ENCODE data around the gene RPS21. TPM values are rescaled to one million over a fixed set of nuclear protein-coding genes. Genes with fewer than 3 reads are reported as not detected.
A peak's percentile ranks its signal among the peaks of the same experiment; 100 is the strongest.

RPS21 gene
- total RNA-seq, 1 donor from 2014 or later: 611 TPM

DNA sequence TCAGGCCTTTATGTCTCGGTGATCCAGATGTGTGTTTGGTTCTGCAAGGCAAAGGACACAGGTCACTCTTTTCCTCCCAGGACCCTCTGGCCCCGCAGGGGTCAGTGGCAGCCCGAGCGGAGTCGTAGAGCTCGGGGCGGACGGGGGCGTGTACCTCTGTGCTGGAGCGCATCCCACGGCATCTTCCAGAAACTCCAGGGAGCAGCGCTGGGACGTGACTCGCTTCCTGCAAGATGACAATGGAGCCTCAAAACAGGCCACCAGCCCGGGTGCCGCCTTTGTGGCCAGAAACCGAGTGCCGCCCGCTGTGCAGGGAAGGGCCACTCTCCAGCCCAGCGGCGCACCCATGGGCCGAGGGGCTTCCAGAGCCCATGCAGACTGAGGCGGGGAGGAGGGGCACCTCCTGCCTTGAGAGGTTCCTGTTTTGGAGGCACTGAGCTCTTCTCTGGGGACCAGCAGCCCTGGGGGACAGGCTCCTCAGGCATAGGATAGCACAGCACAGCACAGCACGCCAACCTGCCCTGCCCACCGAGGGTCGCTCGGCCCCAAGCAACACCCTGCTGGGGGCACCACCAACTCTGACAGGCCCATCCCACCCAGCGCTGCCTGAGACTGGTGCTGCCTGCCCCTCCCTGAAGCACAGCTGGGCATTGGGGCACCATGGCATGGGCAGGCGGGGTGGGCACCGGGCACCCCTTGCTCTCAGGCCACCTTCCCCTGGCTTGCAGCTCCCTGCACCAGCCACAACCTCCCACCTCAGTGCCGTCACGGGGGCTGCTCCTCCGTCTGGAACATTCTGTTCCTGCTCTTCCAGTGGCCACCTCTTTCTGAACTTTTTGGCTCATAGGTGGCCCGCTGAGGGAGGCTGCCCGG lies 9.7 kb downstream of the RPS21 start:
- no peak for DNase-seq

DNA sequence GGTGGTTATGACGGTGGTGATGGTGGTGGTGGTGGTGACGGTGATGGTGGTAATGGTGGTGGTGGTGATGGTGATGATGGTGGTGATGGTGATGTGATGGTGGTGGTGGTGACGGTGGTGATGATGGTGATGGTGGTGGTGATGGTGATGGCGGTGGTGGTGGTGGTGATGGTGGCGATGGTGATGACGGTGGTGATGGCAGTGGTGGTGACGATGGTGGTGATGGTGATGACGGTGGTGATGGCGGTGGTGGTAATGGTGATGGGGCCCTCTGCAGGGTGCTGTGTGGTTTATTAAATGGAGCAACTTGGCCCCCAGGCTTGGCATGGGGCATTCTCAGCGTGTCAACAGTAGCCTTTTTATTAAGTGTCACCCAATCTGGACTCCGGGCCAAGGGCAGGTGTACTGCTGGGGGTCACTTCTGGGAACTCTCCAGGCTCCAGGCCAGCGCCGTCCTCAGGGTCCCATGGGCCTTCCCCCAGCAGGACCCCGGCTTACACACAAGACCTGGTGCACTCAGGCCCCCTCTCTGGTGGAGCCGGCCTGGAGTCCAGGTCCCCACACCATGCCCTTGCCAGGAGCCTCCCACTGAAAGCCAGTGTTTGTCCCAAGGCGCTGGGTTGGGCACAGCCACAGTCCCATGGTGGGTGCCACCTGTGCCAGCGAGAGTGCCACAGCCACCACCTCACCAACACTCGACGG lies 11.4 kb downstream of the RPS21 start:
- DNase-seq: no peak

DNA sequence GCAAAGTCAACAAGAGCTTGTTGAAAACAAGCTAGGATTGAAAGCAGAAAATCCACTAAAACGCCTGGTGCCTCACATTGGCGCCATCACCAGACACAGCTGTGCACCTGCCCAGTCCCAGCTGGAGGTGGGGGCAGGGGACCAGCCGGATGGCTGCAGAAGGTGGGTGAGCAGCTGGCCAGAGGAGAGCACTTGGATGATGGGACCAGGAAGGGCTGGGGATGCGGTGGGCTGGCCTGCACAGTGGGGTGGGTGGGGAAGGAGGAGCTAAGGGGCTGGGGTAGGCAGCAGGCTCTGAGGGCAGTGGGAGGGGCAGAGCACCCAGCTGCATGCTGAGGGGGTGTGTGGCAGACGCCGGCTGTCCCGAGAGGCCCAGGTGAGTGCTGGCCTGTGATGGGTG lies 13.1 kb downstream of the RPS21 start:
- DNase-seq: no peak

DNA sequence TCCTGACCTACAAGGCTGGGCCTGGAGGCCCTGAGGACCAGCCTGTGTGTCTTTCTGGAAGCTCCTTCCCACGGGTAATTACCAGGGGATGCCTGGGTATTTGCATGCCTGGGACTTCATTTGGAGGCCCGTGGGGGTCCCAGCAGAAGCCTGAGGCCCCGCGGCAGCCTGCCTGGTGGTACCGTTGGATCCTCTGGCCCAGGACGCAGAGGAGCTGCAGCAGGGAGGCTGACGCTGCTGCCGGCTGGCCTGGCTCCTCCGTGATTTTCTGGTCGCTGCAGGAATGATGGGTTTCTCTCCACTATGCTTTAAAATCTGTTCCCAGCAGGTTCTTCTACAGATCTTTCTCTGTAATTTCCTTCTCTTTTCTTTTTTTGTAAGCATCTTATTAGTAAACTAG lies 13.6 kb downstream of the RPS21 start:
- DNase-seq: no peak

DNA sequence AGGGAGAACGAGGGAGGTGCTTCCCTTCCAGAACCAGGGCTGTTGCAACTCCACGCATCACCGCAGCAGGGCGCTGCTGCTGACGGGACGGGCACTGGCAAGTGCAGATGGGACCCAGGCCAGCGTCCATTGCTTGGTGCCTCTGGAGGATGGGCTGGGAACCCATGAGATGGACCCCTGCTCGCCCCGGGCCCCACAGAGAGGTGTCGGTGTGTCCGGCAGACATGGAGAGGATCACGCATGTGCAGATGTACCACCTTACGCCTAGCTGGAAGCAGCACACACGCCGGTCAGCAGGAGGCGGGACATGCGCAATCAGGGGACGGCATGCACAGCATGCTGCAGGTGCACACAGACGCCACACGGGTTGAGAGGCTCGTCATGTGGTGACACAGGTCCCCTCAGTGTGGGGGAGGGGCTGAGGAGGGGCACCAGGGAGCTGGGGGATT lies 14.5 kb downstream of the RPS21 start:
- no peak for DNase-seq

DNA sequence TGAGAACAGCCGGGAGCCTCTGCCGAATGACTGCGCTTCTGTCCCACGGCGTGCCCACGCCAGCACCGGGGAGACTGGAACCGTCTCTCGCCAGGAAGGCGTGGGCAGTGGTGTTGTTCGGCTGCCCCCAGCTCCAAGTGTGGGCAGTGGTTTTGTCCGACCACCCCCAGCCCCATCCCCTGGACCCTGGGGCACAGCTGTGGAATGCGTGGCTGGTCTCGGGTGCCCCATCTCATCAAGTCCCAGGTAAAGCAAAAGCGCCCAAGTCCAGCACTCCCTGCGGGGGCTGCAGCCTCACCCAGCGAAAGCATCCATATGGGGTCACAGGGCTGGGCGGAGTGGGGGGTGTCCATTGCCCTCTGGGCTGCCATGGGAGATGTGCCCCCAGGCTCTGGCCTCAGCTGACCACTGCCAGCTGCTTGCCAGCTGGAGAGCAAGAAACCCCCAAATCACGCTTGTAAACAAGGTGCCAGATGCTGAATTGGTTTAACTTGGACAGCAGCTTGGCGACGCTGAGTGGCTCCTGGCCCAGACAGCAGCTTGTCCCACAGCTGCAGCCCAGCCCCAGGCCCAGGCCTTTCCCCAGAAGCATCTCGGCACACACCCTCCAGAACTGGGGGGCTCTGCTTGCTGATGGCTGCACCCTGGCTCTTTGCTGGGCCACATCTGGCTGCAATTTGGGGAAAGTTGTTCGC lies 15.7 kb downstream of the RPS21 start:
- peak; percentile 59 for DNase-seq

DNA sequence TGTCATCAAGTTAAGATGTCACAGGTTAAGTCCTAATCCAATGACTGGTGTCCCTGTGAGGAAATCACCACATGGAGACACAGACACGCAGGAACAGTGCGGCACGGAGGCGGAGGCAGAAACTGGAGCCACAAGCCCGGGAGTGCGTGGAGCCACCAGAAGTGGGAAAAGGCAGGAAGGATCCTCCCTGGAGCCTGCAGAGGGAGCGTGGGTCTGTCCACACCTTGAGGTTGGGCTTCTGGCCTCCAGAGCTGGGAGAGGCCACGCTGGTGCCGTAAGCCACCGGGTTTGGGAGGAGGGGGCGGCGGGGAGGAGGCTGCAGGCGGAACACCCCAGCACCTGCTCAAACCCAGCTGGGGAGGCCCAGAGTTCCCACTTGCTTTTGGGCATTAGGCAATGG lies 16.4 kb downstream of the RPS21 start:
- no peak for DNase-seq

DNA sequence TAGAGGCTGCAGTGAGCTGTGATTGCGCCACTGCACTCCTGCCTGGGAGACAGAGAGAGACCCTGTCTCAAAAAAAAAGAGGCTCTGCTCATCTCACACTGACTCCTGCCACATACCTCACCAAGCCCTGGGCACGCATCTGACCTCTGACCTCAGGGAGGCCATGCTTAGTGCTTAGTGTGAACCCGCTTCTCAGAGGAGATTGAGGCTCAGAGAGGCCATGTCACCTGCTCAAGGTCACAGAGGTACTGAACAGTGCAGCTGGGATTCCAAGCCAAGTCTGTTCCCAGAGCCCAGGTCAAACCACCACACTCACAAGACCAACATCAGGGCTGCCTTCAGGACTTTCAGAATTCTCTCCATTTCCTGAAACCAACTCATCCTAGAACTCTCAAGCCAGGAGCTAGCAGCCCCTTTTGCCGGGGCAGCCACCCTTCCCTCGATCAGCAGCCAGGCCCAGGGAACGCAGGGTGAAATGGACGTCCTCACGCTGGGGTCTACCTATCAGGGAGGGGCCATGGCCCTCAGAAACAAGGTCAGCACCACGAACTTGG lies 17.3 kb downstream of the RPS21 start:
- no peak for DNase-seq

DNA sequence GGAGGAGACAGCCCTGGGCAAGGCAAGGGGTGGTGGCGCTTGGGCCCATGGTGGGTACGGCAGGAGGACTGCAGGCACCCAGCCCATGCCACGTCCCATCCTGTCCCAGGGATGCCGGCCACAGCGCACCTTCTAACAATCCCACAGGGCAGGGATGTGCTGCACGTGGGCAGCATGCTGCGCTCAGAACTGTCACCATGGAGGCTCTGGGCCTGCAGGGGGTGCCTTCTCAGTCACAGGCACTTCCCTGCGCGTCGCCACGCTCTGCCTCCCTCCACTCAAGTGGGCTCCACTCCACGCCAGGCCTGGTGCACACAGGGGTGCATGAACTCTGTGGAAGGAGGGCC lies 17.8 kb downstream of the RPS21 start:
- DNase-seq: no peak

DNA sequence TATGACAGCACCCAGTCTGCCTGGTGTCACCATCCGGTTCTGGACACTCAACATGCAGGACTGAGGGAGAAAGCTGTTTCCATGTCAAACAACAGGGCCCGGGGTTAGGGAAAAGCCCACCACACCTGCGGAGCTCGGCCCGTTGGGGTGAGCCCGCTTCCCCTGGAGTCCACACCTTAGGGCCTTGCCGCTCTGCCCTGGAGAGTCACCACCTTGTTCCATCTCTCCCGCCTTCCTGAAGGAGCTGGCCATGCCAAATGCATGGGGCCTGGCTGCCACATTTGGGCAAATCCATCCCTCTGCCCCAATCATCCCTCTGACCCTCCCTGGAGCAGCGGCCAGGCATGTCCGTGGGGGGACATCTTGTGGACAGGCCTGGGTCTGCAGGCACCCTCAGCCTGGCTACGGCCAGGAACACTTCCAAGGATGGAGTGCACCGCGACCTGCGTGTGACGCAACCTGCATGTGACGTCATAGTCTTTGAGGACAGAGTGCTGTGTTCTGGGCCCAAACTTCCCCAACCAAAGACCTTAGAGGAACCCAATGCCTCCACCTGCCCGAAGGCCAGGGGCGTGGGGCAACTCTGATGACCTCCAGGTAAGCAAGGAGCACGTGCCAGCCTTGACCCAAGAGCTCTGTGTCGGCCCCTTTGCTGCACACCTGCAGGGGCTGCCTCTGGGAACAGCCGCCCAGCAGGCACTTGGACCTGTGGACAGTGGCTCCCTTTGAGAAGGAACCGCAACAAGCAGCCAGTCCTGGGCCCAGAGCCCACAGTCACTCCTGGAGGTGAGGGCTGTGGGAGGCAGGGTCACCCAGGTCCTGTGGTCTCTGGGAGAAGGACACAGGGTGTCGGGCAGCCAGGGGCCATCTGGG lies 18.4 kb downstream of the RPS21 start:
- peak; percentile 49 for DNase-seq

DNA sequence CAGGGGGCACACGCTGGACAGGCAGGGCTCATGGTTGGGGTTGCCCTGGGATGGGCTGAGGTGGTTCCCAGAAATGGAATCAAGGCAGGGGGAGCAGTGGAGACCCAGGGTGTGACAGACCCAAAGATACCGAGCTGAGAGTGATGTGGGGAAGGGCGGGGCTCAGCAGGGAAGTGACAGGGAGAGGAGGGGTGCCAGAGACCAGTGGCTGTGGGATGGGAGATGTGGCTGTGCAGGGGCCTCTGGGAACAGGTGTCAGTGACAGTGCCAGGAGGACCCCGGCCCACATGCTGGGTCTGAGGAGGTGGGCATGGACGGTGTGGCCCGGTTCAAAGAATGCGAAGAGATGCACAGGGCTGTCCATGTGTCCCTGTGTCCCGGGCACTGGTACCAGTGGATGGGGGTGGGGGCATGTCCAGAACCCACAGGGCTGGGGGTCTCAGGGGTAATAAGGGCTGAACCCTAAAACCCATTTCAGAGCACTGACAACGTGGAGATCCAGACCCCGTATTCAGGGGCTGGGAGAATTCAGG lies 19.1 kb downstream of the RPS21 start:
- no peak for DNase-seq

DNA sequence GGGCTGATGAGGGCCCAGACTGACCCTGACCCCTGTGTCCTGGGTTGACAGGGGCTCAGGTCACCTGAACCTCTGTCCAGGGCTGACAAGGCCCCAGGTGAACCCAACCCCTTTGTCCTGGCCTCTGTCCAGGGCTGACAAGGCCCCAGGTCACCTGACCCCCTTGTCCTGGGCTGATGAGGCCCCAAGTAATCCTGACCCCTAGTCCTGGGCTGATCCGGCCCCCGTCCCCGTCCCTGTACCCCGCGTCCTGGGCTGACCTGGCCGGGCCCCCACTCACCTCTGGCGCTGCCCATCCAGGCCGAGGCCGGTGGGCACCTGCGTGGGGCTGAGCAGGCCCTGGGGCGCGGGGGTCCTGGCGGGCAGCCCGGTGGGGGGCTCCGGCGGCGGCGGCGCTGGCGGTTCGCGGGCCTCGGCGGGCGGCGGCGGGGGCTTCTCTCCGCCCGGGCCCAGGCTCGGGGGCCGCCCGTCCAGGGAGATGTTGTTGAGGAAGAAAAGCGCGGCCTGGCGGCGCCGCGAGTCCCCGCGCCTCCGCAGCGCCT lies 19.8 kb downstream of the RPS21 start:
- no peak for DNase-seq

DNA sequence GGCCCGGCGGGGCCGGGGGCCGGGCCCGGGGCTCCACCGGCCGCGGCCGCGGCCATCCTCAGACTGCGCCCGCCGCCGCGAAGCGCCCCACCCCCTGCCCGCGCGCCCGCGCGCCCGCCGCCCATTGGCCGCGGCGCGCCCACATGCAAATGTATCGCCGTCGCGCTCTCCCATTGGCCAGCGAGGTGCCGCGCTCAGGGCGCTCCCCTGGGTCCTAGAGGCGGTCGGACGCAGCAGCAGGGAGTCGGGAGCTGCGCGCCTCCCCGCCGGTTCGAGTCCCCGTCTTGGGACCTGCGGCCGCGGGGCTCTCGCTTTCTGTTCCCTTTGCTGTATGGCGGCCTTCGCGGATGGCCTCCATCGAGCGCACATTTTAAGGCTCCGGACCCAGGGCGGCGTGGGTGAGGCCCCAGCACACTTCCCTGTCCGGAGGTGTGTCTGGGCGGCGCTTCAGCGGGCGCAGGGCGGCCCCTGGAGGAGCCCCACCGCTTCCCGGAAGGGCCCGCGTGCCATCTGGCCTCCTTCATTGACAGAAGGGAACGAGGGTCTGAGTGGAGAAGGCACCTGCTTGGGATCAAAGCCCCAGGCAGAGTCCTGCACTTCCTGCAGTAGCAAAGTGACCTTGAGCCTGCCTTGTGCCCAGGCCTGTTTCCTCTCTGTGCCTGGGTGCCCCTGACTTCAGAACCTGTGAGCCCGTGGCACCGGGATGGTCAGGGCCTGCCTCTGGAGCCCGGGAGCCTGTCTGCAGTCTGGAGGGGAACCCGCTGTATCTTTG lies 20.5 kb downstream of the RPS21 start, which contains the start of gene CABLES2:
Gene CABLES2 (minus strand): TSS at position 65 of the 772 bp plus-strand sequence. CDS start 9 bp downstream, at position 56.
- peak; percentile 97 for DNase-seq

DNA sequence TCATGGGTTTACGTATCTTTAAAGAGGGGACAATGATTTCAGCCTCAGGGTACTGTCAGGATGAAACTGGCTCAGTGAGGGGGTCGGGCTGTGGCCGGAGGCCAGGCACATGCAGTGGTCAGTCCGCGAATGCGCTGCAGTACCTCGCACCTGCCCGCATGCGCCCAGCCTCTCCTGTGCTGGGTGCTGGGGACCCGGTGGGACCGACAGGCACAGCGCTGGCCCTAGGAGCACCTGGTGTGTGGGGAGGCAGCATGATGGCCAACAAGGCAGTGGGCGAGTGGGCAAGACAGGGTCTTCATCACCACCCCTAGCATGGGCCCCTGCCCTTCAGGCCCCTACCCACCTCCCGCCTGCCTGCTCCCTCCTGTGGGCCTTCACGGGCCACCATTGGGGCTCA lies 21.2 kb downstream of the RPS21 start:
- no peak for DNase-seq

DNA sequence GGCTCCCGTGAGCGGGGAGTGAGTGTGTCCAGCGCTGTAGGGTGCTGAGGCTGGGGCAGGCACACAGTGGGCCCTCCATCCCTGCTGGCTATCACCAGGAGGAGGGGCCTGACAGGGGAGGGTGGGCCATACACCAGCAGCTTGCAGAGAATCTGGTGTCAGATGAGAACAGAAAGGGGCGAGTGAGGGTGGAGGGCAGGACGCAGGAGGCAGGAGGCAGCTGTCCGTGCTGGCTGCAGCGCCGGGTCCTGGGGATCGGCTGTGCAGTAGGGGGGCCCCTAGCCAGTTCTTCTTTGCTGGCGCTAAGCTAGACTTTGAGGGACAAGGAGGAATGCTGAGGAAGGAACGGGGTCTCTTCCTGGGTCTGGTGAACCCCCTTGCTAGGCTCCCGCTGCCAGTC lies 21.7 kb downstream of the RPS21 start:
- DNase-seq: peak; percentile 54

DNA sequence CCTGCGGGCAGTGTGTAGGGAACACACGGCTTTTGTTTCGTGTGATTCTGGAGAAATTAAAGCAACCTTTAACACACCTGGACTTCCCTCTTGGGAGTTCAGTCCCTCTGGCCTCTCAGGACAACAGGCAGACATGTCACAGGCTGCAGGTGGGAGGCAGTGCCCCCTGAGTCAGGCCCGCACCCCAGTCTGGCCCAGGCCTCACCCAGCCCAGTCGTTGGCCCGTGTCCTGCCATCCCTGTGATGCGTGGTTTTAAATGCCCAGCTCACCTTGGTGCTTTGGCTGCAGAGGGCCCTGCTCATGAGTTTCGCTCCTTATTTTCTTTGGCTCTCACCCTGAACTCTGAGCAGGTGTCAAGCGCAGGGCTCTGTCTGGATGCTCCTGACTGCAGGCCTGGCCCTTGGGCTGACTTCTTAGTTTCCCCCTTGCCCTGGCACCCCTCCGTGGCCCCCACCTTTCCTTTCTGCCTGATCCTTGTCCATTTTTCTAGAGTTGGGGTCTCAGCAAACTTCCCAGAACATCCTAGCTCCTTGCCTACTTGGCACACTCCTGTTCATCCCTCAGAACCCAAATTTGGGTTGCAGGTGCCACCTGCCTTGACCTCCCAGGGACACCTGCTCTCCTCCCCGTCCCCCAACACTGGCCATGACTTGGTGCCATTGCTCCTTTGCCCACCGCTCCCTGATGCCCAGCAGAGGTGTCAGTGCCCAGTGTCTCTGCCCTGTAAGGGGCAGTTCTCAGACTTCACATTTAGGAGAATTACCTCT lies 22.4 kb downstream of the RPS21 start:
- no peak for DNase-seq

DNA sequence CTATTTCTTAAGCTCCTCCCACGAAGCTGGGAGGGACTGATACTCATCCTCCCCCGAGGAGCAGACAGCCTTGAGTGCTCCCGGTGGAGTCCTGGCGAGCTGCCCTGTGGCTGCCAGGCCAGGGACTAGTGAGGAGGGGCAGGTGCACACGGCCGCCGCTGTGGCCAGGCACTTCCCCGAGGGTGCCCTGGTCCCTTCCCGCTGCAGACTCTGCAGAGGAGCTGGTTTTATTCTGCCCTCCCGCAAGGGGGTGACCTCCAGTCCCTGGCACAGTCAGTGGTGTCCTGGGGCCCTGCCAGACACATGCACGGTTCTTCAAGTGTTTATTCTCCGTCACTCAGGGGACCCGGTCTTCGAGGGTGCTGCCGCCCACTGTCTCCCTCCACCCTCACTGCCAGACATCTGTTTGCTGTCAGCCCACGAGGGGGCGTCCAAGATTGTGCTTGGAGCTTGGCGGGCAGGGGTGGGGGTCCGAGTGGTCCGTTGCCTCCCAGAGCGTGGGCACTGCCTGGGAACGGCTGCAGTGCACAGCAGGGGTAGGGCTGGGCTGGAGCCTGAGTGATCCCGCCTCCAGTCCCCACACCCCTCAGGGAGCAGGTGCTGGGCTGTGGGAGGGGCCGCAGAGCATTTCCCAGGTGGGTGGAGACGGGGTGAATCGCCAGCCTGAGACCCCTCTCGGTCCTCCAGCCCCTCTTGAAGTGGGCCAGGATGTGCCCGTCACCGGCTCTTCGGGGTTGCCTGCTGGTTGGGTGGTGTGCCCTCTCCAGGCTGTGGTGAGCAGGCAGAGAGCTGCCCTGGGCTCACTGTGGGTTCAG lies 23.2 kb downstream of the RPS21 start:
- peak; percentile 65 for DNase-seq

DNA sequence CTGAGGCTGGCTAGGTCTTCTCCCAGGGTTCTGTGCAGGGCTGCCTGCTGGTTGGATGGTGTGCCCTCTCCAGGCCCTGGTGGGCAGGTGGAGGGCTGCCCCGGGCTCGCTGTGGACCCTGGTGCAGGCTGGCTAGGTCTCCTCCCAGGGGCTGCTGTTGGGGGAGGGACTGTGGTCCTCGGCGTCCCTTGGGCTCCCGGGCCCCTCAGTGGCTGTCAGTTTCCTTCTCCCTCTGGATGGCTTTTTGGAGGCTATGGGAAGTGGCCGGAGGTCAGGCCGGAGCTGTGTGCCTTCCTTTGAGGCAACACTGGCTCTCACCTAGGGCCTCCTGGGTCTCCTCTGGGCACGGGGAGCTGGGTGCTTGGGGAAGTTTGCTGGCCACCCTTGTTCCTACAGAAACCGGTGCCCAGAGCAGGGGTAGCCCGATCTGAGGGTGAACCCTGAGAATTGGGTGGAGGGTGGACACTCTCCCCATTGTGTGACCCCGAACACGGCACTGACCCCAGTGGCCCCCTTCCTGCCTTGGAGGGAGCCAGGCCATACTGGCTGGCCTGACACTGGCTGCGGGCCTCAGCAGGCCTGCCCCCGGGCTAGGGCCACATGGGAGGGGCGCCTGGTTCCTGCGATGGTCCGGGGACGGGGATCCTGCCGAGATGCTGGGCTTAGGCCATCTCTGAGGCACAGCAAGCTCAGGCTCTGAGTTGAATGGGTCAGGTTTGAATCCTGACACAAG lies 24.0 kb downstream of the RPS21 start:
- DNase-seq: no peak
